Measurements from ENCODE around the gene GIPC3.

GRCh38 chr19:3589949-3590348, 4.7 kb downstream of the GIPC3 start:
- TF ChIP-seq POLR2A (IDR thresholded peaks at IDR 0.05) (no peak), CTCF (IDR thresholded peaks at IDR 0.05) (no peak)
